Hepatocyte (in vitro differentiated cells): ENCODE results near the gene TACC2. TPM values are rescaled to one million over a fixed set of nuclear protein-coding genes. Genes with fewer than 3 reads are reported as not detected.

Experiments
- DNase-seq: peaks from one replicate; pipeline ENCODE4 v3.0.0-alpha.2; 2016; ENCODE audit warnings: low spot score
- H2AFZ ChIP-seq: fragments of 200-600 bp; sonication (generic); 2 replicates; pipeline ENCODE4 v1.6.0; 2016; ENCODE audit warnings: antibody characterized with exemption, mild to moderate bottlenecking
- H3K27ac ChIP-seq: fragments of 200-600 bp; sonication (generic); 2 replicates; pipeline ENCODE4 v1.5.1; 2016; ENCODE audit warnings: mild to moderate bottlenecking
- H3K27me3 ChIP-seq: fragments of 200-600 bp; sonication (generic); 2 replicates; pipeline ENCODE4 v1.6.1; 2016
- H3K36me3 ChIP-seq: fragments of 200-600 bp; sonication (generic); replicated peaks from 2 replicates; pipeline ENCODE4 v1.5.1; 2016; ENCODE audit warnings: low read depth; ENCODE audit not compliant: insufficient read depth
- H3K4me1 ChIP-seq: fragments of 200-600 bp; sonication (generic); 2 replicates; pipeline ENCODE4 v1.5.1; 2016; ENCODE audit warnings: mild to moderate bottlenecking, moderate library complexity; ENCODE audit not compliant: insufficient read depth
- H3K4me2 ChIP-seq: fragments of 200-600 bp; sonication (generic); 2 replicates; pipeline ENCODE4 v1.6.0; 2016
- H3K4me3 ChIP-seq: fragments of 200-600 bp; sonication (generic); 2 replicates; pipeline ENCODE4 v1.5.1; 2016; ENCODE audit warnings: mild to moderate bottlenecking
- H3K79me2 ChIP-seq: fragments of 200-600 bp; sonication (generic); 2 replicates; pipeline ENCODE4 v1.6.0; 2017; ENCODE audit warnings: mild to moderate bottlenecking
- H3K9me2 ChIP-seq: fragments of 200-600 bp; sonication (generic); replicated peaks from 2 replicates; pipeline ENCODE4 v1.6.0; 2017; ENCODE audit warnings: mild to moderate bottlenecking; ENCODE audit not compliant: insufficient read depth
- H3K9me3 ChIP-seq: fragments of 200-600 bp; sonication (generic); 2 replicates; pipeline ENCODE4 v1.5.1; 2016; ENCODE audit warnings: low read depth, mild to moderate bottlenecking
- H4K20me1 ChIP-seq: fragments of 200-600 bp; sonication (generic); 2 replicates; pipeline ENCODE4 v1.6.0; 2016; ENCODE audit warnings: mild to moderate bottlenecking; ENCODE audit not compliant: insufficient read depth, poor library complexity, severe bottlenecking
- CTCF ChIP-seq: fragments of 200-600 bp; sonication (generic); IDR thresholded peaks from 2 replicates; pipeline ENCODE4 v1.5.1; 2016; ENCODE audit warnings: antibody characterized with exemption, mild to moderate bottlenecking; ENCODE audit not compliant: poor library complexity
- EZH2 ChIP-seq: fragments of 200-600 bp; sonication (generic); IDR thresholded peaks from 2 replicates; pipeline ENCODE4 v1.6.1; 2016; ENCODE audit warnings: antibody characterized with exemption, mild to moderate bottlenecking, borderline replicate concordance
- EZH2phosphoT487 ChIP-seq: fragments of 200-600 bp; sonication (generic); IDR thresholded peaks from one replicate; pipeline ENCODE4 v1.6.1; 2018; ENCODE audit warnings: antibody characterized with exemption, mild to moderate bottlenecking, low read depth, moderate library complexity; ENCODE audit not compliant: unreplicated experiment, severe bottlenecking
- WGBS: methylation state at CpG from one replicate; pipeline ENCODE4 v1.1.6; 2016; ENCODE audit warnings: low lambda C conversion rate; ENCODE audit errors: missing lambda C conversion rate; 5-methylcytosine and 5-hydroxymethylcytosine counted together
- polyA plus RNA-seq: library from polyadenylated mRNA; unstranded; fragments of >200 nt; fragmentation: Nextera tagmentation; extraction: Ambion mirVana; gene quantifications from 2 replicates; pipeline ENCODE4 v1.2.1, GENCODE V29; 2016
- total RNA-seq: library from RNA; depleted of rRNA; stranded (reverse); fragments of >200 nt; gene quantifications from 2 replicates; pipeline ENCODE4 v1.2.3, GENCODE V29; 2014

TACC2 gene
- total and polyA plus RNA-seq, 2 experiments from 2014 or later, result 20.0 to 34.6 TPM

GRCh38 chr10:122285506-122286444, 296.8 kb downstream of the TACC2 start:
- 87% methylated on average over 17 of the region's 17 CpGs for WGBS

GRCh38 chr10:122286867-122287266, 297.9 kb downstream of the TACC2 start:
- no peaks in the 10 kb centered on the region for H3K9me3 ChIP-seq
- no peaks in the 10 kb centered on the region for H4K20me1 ChIP-seq
- H3K4me1 ChIP-seq, result no peaks in the 10 kb centered on the region
- no peaks in the 10 kb centered on the region for H3K36me3 ChIP-seq
- no peak for TF ChIP-seq CTCF
- TF ChIP-seq EZH2phosphoT487, result no peak
- no peak for TF ChIP-seq EZH2
- H3K79me2 ChIP-seq, result no peaks in the 10 kb centered on the region
- no peak overlapping the region for H2AFZ ChIP-seq
- H3K27me3 ChIP-seq, result no peaks in the 10 kb centered on the region
- 62% methylated on average over 7 of the region's 7 CpGs for WGBS
- no peak overlapping the region for H3K27ac ChIP-seq
- H3K4me3 ChIP-seq, result no peak overlapping the region
- no peaks in the 10 kb centered on the region for H3K9me2 ChIP-seq
- no peak overlapping the region for H3K4me2 ChIP-seq
- DNase-seq, result peak; percentile 40

More at GRCh38 chr10:122285506-122286444, 296.8 kb downstream of the TACC2 start:
- Histone ChIP-seq H3K36me3 (no peaks in the 10 kb centered on the region), H3K9me2 (no peaks in the 10 kb centered on the region), H3K4me3 (no peak overlapping the region), H3K27ac (no peak overlapping the region), H3K79me2 (no peaks in the 10 kb centered on the region), H3K4me2 (no peak overlapping the region), H3K9me3 (no peaks in the 10 kb centered on the region), H2AFZ (no peak overlapping the region), H3K27me3 (no peaks in the 10 kb centered on the region), H4K20me1 (no peaks in the 10 kb centered on the region), H3K4me1 (no peaks in the 10 kb centered on the region)
- TF ChIP-seq EZH2phosphoT487, result no peak
- no peak for TF ChIP-seq CTCF
- TF ChIP-seq EZH2, result no peak
- DNase-seq, result no peak

GRCh38 chr10:122287570-122287969, 298.6 kb downstream of the TACC2 start:
- no peaks in the 10 kb centered on the region for H3K9me2 ChIP-seq
- no peaks in the 10 kb centered on the region for H3K79me2 ChIP-seq
- H2AFZ ChIP-seq, result no peak overlapping the region
- no peaks in the 10 kb centered on the region for H4K20me1 ChIP-seq
- H3K27ac ChIP-seq, result no peak overlapping the region
- no peaks in the 10 kb centered on the region for H3K9me3 ChIP-seq
- no peaks in the 10 kb centered on the region for H3K27me3 ChIP-seq
- 74% methylated on average over 5 of the region's 5 CpGs for WGBS
- H3K4me1 ChIP-seq, result no peaks in the 10 kb centered on the region
- no peaks in the 10 kb centered on the region for H3K36me3 ChIP-seq
- no peak for DNase-seq
- H3K4me3 ChIP-seq, result no peak overlapping the region
- TF ChIP-seq CTCF (no peak), EZH2phosphoT487 (no peak), EZH2 (no peak)
- no peak overlapping the region for H3K4me2 ChIP-seq
